ENCODE data around the gene PTGES2.

DNA sequence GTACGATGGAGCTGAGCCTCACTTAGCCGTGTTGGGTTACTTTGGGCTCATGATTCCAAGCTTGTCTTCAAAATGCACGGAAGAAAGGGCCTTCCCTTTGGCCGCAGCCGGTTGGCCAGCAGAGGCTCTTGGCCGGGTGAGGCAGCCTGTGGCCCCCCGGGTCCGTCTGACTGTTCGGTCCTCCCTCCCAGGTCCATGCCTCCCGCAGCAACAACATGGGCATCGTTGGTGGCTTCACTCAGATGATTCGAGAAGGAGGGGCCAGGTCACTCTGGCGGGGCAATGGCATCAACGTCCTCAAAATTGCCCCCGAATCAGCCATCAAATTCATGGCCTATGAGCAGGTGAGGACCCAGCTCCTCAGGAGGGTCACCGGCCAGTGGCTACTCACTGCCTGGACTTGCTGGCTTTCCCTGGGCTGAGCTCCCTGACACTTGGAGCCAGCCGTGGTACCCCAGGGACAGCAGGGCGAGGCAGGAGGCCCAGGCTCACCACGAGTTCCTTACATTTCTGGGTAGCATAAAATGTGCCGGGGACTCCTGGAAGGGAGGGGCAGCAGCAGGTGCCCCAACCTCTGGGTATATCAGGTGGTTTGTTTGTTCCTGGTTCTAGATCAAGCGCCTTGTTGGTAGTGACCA lies 21.9 kb downstream of the PTGES2 start:
- TF ChIP-seq EZH2phosphoT487 (IDR thresholded peaks at IDR 0.05; ENCODE audit: low read depth), result no peak
- TF ChIP-seq, protein P1, sequence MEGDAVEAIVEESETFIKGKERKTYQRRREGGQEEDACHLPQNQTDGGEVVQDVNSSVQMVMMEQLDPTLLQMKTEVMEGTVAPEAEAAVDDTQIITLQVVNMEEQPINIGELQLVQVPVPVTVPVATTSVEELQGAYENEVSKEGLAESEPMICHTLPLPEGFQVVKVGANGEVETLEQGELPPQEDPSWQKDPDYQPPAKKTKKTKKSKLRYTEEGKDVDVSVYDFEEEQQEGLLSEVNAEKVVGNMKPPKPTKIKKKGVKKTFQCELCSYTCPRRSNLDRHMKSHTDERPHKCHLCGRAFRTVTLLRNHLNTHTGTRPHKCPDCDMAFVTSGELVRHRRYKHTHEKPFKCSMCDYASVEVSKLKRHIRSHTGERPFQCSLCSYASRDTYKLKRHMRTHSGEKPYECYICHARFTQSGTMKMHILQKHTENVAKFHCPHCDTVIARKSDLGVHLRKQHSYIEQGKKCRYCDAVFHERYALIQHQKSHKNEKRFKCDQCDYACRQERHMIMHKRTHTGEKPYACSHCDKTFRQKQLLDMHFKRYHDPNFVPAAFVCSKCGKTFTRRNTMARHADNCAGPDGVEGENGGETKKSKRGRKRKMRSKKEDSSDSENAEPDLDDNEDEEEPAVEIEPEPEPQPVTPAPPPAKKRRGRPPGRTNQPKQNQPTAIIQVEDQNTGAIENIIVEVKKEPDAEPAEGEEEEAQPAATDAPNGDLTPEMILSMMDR (IDR thresholded peaks at IDR 0.05; ENCODE audit: low read depth, low read length), result no peak

All from OCI-LY3 (cell line).